Measurements from ENCODE around the gene CDH13. TPM values are rescaled to one million over a fixed set of nuclear protein-coding genes. Genes with fewer than 3 reads are reported as not detected.

The CDH13 gene
- total and polyA plus RNA-seq, 12 donors = 0.86 to 30.6 (median 2.4) TPM

GRCh38 chr16:83453977-83454376, 827.2 kb downstream of the CDH13 start:
- H3K27me3 ChIP-seq = no peaks in the 10 kb centered on the region
- TF ChIP-seq POLR2A (IDR thresholded peaks at IDR 0.05) = no peak
- no peak for TF ChIP-seq CTCF (IDR thresholded peaks at IDR 0.05)
- H3K9me3 ChIP-seq (replicated peaks in 1 of 3) = no peaks in the 10 kb centered on the region
- no peak overlapping the region for H3K27ac ChIP-seq
- no peaks in the 10 kb centered on the region for H3K4me1 ChIP-seq (replicated peaks in 1 of 2)
- no peak overlapping the region for H3K4me3 ChIP-seq
- DNase-seq = no peak
- 48 to 65% (median 55%) methylated on average over 2 of the region's 2 CpGs for WGBS, 4 donors
- no peaks in the 10 kb centered on the region for H3K36me3 ChIP-seq (replicated peaks in 1 of 2)
- intact Hi-C loops (cut with DNase I) = no loop called here

GRCh38 chr16:83455716-83456115, 828.9 kb downstream of the CDH13 start:
- DNase-seq = no peak
- no peaks in the 10 kb centered on the region for H3K4me1 ChIP-seq (replicated peaks in 1 of 2)
- 67 to 75% (median 73%) methylated on average over 6 of the region's 6 CpGs for WGBS, 4 donors
- intact Hi-C loops (cut with DNase I) = no loop called here
- no peaks in the 10 kb centered on the region for H3K36me3 ChIP-seq (replicated peaks in 1 of 2)
- H3K27ac ChIP-seq = no peak overlapping the region
- H3K4me3 ChIP-seq = no peak overlapping the region
- no peaks in the 10 kb centered on the region for H3K9me3 ChIP-seq (replicated peaks in 1 of 3)
- TF ChIP-seq POLR2A (IDR thresholded peaks at IDR 0.05) (no peak), CTCF (IDR thresholded peaks at IDR 0.05) (no peak)
- no peaks in the 10 kb centered on the region for H3K27me3 ChIP-seq

- H3K9me3 ChIP-seq (replicated peaks in 1 of 3) = no peaks in the 10 kb centered on the region
- H3K36me3 ChIP-seq (replicated peaks in 1 of 2) = no peaks in the 10 kb centered on the region
- H3K4me3 ChIP-seq = no peak overlapping the region
- TF ChIP-seq CTCF (IDR thresholded peaks at IDR 0.05) (no peak), POLR2A (IDR thresholded peaks at IDR 0.05) (no peak)
- H3K27me3 ChIP-seq = no peaks in the 10 kb centered on the region
- H3K4me1 ChIP-seq (replicated peaks in 1 of 2) = no peaks in the 10 kb centered on the region
- H3K27ac ChIP-seq = no peak overlapping the region
- DNase-seq = no peak
- intact Hi-C loops (cut with DNase I) = no loop called here
- 63 to 91% (median 68%) methylated on average over 3 to 8 of the region's 8 CpGs for WGBS, 4 donors
These were observed 830.2 kb downstream of the CDH13 start for GRCh38 chr16:83456934-83457333.

GRCh38 chr16:83458612-83459011, 831.8 kb downstream of the CDH13 start:
- intact Hi-C loops (cut with DNase I) = no loop called here
- H3K4me3 ChIP-seq = no peak overlapping the region
- DNase-seq = no peak
- no peaks in the 10 kb centered on the region for H3K27me3 ChIP-seq
- H3K4me1 ChIP-seq (replicated peaks in 1 of 2) = no peaks in the 10 kb centered on the region
- TF ChIP-seq POLR2A (IDR thresholded peaks at IDR 0.05) (no peak), CTCF (IDR thresholded peaks at IDR 0.05) (no peak)
- 37 to 52% (median 43%) methylated on average over 4 of the region's 4 CpGs for WGBS, 4 donors
- H3K9me3 ChIP-seq (replicated peaks in 1 of 3) = no peaks in the 10 kb centered on the region
- no peaks in the 10 kb centered on the region for H3K36me3 ChIP-seq (replicated peaks in 1 of 2)
- no peak overlapping the region for H3K27ac ChIP-seq

Data from adrenal gland (tissue), 12 donors.